Endothelial cell of umbilical vein (primary cell): ENCODE measurements around the gene RPL6. TPM values are rescaled to one million over a fixed set of nuclear protein-coding genes. Genes with fewer than 3 reads are reported as not detected.

Source experiments
- BruUV-seq: library from RNA; stranded (reverse); fragments of 400-500 nt; replicated peaks from 2 replicates; lab custom pipeline; 2021; lab: Mats Ljungman, UMichigan
- CTCF ChIA-PET: fragments of 300-600, 350-600 bp; sonication (Branson Sonifier 250); formaldehyde crosslinking; loops from one replicate; lab custom pipeline; 2021; ENCODE audit warnings: antibody characterized with exemption, inconsistent platforms; lab: Charles Lee
- POLR2A ChIA-PET: fragments of 300-600, 350-600 bp; sonication (Branson Sonifier 250); formaldehyde crosslinking; loops from one replicate; lab custom pipeline; 2021; ENCODE audit warnings: antibody characterized with exemption, inconsistent platforms; lab: Charles Lee
- DNase-seq: peaks from one replicate; pipeline ENCODE4 v3.0.0-alpha.2; 2011; ENCODE audit warnings: low read depth, low spot score
- FAIRE-seq: peaks from 2 replicates; lab custom pipeline; 2011; peaks lifted over from hg19 to GRCh38; lab: Jason Lieb, UNC
- H2AFZ ChIP-seq: 2 replicates; pipeline ENCODE4 v1.6.0; 2012; ENCODE audit warnings: low read depth, low read length, control low read depth, inconsistent platforms
- H3K27ac ChIP-seq: 2 replicates; pipeline ENCODE4 v1.5.1; 2011; ENCODE audit warnings: low read depth, mild to moderate bottlenecking, control low read depth, low read length, moderate library complexity; ENCODE audit not compliant: insufficient read depth
- H3K27me3 ChIP-seq, 2 experiments: 2 replicates each; pipeline versions ENCODE4 v1.6.0 to v1.6.1; 2011; ENCODE audit warnings: low read length in 2 of 2, mixed read lengths in 1 of 2; ENCODE audit not compliant: control insufficient read depth in 2 of 2, insufficient read depth in 2 of 2
- H3K36me3 ChIP-seq, 2 experiments: 2 replicates in 1 of 2; 3 replicates in 1 of 2; pipeline ENCODE4 v1.5.1; 2011; ENCODE audit warnings: low read length in 2 of 2, mild to moderate bottlenecking in 1 of 2, moderate library complexity in 1 of 2; ENCODE audit not compliant: control insufficient read depth in 2 of 2, insufficient read depth in 2 of 2; ENCODE audit errors: extremely low read depth in 1 of 2
- H3K4me1 ChIP-seq: 3 replicates; pipeline ENCODE4 v1.5.1; 2011; ENCODE audit warnings: mild to moderate bottlenecking, low read length; ENCODE audit not compliant: control insufficient read depth, insufficient read depth; ENCODE audit errors: extremely low read depth
- H3K4me2 ChIP-seq: 2 replicates; pipeline ENCODE4 v1.6.1; 2011; ENCODE audit warnings: low read length, control low read depth, mixed read lengths; ENCODE audit not compliant: insufficient read depth
- H3K4me3 ChIP-seq, 3 experiments: fragments of 200-600 bp in 1 of 3; sonication (generic), shearing (Covaris generic) in 1 of 3; replicated peaks in 1 of 3; 2 replicates each; pipeline ENCODE4 v1.5.1; 2011 to 2016; ENCODE audit warnings: control low read depth in 3 of 3, low read length in 3 of 3, mild to moderate bottlenecking in 2 of 3, inconsistent platforms in 1 of 3, low read depth in 1 of 3, moderate library complexity in 1 of 3; ENCODE audit not compliant: insufficient read depth in 1 of 3
- H3K79me2 ChIP-seq: 2 replicates; pipeline ENCODE4 v1.6.0; 2012; ENCODE audit warnings: low read length, inconsistent platforms; ENCODE audit not compliant: control insufficient read depth, insufficient read depth
- H3K9ac ChIP-seq: replicated peaks from 2 replicates; pipeline ENCODE3; 2011; ENCODE audit warnings: low read length, control low read depth; ENCODE audit not compliant: insufficient read depth; ENCODE audit errors: extremely low read depth
- H3K9me1 ChIP-seq: replicated peaks from 3 replicates; pipeline ENCODE4 v1.6.0; 2011; ENCODE audit warnings: mild to moderate bottlenecking, low read length; ENCODE audit not compliant: control insufficient read depth, insufficient read depth; ENCODE audit errors: extremely low read depth
- H3K9me3 ChIP-seq: replicated peaks from 2 replicates; pipeline ENCODE4 v1.5.1; 2012; ENCODE audit warnings: low read length, inconsistent platforms; ENCODE audit not compliant: control insufficient read depth, insufficient read depth
- H4K20me1 ChIP-seq: replicated peaks from 2 replicates; pipeline ENCODE3; 2011; ENCODE audit warnings: mild to moderate bottlenecking, low read length; ENCODE audit not compliant: control insufficient read depth, insufficient read depth; ENCODE audit errors: extremely low read depth
- EZH2 ChIP-seq: IDR thresholded peaks from 2 replicates; pipeline ENCODE4 v1.6.1; 2012; ENCODE audit warnings: borderline replicate concordance, low read depth, mild to moderate bottlenecking, moderate library complexity, low read length, inconsistent platforms; ENCODE audit not compliant: severe bottlenecking
- FOS ChIP-seq: IDR thresholded peaks from 2 replicates; pipeline ENCODE4 v1.6.1; 2011; ENCODE audit warnings: mild to moderate bottlenecking, low read length, moderate library complexity, borderline replicate concordance; ENCODE audit not compliant: insufficient read depth
- JUN ChIP-seq: IDR thresholded peaks from 2 replicates; pipeline ENCODE4 v1.6.1; 2011; ENCODE audit warnings: borderline replicate concordance, low read depth; ENCODE audit not compliant: insufficient read length, insufficient read depth
- MAX ChIP-seq: IDR thresholded peaks from 2 replicates; pipeline ENCODE4 v1.6.1; 2011; ENCODE audit not compliant: insufficient read depth, insufficient read length
- MYC ChIP-seq: IDR thresholded peaks from one replicate; pipeline ENCODE4 v1.6.1; 2011; ENCODE audit warnings: mild to moderate bottlenecking, low read depth, low read length
- POLR2A ChIP-seq: IDR thresholded peaks from 2 replicates; pipeline ENCODE4 v1.6.1; 2012; ENCODE audit warnings: low read depth, mild to moderate bottlenecking, control low read depth, low read length
- POLR2AphosphoS5 ChIP-seq: IDR thresholded peaks from 2 replicates; pipeline ENCODE4 v1.6.1; 2012; ENCODE audit warnings: low read depth, mild to moderate bottlenecking, control low read depth, low read length, moderate library complexity; ENCODE audit not compliant: insufficient read depth
- dilution Hi-C: fragments of 300-500 bp; cut with MboI; formaldehyde crosslinking; loops from one replicate; pipeline ENCODE4 v1.15.0; 2019; ENCODE audit warnings: low sequenced_read_pairs; ENCODE audit not compliant: extremely low pct_ligation_motif_present
- intact Hi-C: fragments of 100-400 bp; cut with micrococcal nuclease; formaldehyde crosslinking; loops from one replicate; pipeline ENCODE4 v1.10.0; 2022
- polyA plus RNA-seq, 4 experiments: library from polyadenylated mRNA; depleted of rRNA in 3 of 4; stranded (reverse) in 3 of 4; unstranded in 1 of 4; fragments of >200 nt; gene quantifications; 2 replicates each; pipeline versions ENCODE4 v1.2.1 to v1.2.3, GENCODE V29; 2011 to 2012; ENCODE audit warnings: missing spikeins in 1 of 4
- total RNA-seq: library from RNA; stranded (reverse); gene quantifications from 2 replicates; pipeline ENCODE4 v1.2.3, GENCODE V29; 2021
- TF ChIP-seq, protein P1 (sequence below), 2 donors: IDR thresholded peaks; 1 replicate in 1 of 2; 2 replicates in 1 of 2; pipeline ENCODE4 v1.5.1; 2011; ENCODE audit warnings: low read length in 2 of 2, mild to moderate bottlenecking in 2 of 2, moderate library complexity in 2 of 2, control low read depth in 1 of 2, inconsistent platforms in 1 of 2, low read depth in 1 of 2; ENCODE audit not compliant: insufficient read depth in 1 of 2; ENCODE audit errors: extremely low read depth in 1 of 2

RPL6 gene
- total and polyA plus RNA-seq, 2 donors (not counting 3 experiments of a cell fraction or from before 2014, with no cell fraction given), result 998 to 1,385 TPM

- Histone ChIP-seq H4K20me1 (peaks cover 13% of the 10 kb centered on the region), H3K9me3 (no peaks in the 10 kb centered on the region), H3K4me3 (no peak overlapping the region), H2AFZ (no peak overlapping the region), H3K36me3 (no peaks in the 10 kb centered on the region), H3K9ac (no peak overlapping the region), H3K4me1 (peaks cover 19% of the 10 kb centered on the region), H3K27ac (no peak overlapping the region), H3K27me3 (no peaks in the 10 kb centered on the region), H3K4me2 (no peak overlapping the region), H3K9me1 (no peaks in the 10 kb centered on the region), H3K79me2 (peaks cover 94% of the 10 kb centered on the region)
- ChIA-PET CTCF (no interaction called here), POLR2A (interaction anchor here (0.6 kb wide), 1 partner anchor 824 kb away, joined by 3 read pairs; no protein-coding TSS in a partner anchor)
- no peak for FAIRE-seq
- BruUV-seq, result no TSS peak
- TF ChIP-seq, protein P1, sequence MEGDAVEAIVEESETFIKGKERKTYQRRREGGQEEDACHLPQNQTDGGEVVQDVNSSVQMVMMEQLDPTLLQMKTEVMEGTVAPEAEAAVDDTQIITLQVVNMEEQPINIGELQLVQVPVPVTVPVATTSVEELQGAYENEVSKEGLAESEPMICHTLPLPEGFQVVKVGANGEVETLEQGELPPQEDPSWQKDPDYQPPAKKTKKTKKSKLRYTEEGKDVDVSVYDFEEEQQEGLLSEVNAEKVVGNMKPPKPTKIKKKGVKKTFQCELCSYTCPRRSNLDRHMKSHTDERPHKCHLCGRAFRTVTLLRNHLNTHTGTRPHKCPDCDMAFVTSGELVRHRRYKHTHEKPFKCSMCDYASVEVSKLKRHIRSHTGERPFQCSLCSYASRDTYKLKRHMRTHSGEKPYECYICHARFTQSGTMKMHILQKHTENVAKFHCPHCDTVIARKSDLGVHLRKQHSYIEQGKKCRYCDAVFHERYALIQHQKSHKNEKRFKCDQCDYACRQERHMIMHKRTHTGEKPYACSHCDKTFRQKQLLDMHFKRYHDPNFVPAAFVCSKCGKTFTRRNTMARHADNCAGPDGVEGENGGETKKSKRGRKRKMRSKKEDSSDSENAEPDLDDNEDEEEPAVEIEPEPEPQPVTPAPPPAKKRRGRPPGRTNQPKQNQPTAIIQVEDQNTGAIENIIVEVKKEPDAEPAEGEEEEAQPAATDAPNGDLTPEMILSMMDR (IDR thresholded peaks at IDR 0.05; ENCODE audit: extremely low read depth in 1 of 2, insufficient read depth in 1 of 2, low read depth in 1 of 2, low read length in 2 of 2), result no peak
- no peak for TF ChIP-seq EZH2
- no peak for TF ChIP-seq MYC
- TF ChIP-seq MAX, result no peak
- no peak for TF ChIP-seq POLR2AphosphoS5
- no peak for TF ChIP-seq JUN
- no peak for TF ChIP-seq POLR2A
- TF ChIP-seq FOS, result no peak
- dilution Hi-C loops (no loop called here), intact Hi-C loops (no loop called here)
- no peak for DNase-seq
These were observed 14.7 kb upstream of the RPL6 start for GRCh38 chr12:112424126-112424525.
